Measurements from ENCODE around the gene UBE2J2. TPM values are rescaled to one million over a fixed set of nuclear protein-coding genes. Genes with fewer than 3 reads are reported as not detected.

The UBE2J2 gene
- total and polyA plus RNA-seq, 7 experiments from 2014 or later, result 62.3 to 92.2 (median 84.1) TPM

DNA sequence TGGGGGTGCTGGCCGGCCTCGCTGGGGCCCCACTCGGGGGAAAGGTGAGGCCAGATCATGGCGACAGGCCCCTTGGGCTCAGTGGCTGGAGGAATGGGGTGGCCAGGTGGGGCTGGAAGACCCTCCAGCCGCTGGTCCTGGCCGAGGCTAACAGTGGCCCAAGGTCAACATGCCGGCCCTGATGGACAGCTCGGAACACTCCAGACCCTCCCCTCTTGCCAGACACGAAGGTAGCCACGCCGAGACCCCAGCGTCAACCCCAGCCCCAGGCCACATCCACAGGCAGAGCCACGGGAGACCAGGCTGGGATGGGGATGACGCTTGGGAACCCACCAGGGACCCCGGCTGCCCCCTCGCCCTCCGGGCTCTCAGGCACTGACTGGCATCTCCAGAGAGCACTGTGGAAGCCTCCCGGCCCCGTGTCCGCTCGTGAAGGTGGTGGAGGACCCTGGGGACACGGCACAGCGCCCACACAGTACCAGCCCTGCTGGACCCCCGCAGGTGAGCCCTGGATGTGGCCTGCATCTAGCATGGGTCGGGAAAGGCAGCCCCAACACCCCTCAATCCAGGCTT lies 26.2 kb downstream of the UBE2J2 start:
- Histone ChIP-seq H3K36me3 (ENCODE audit: control insufficient read depth in 2 of 3, insufficient read depth in 3 of 3, low read length in 3 of 3) (no peaks in the 10 kb centered on the region), H3K27ac (ENCODE audit: low read depth, low read length) (no peak overlapping the region), H3K27me3 (ENCODE audit: control insufficient read depth in 2 of 2, insufficient read depth in 2 of 2, low read length in 2 of 2) (no peaks in the 10 kb centered on the region), H3K9me3 (ENCODE audit: control insufficient read depth in 2 of 3, low read length in 3 of 3) (no peaks in the 10 kb centered on the region), H3K4me1 (ENCODE audit: control insufficient read depth in 2 of 2, insufficient read depth in 2 of 2, low read length in 2 of 2) (peaks cover 10 to 12% of the 10 kb centered on the region in 2 donors), H3K4me3 (ENCODE audit: low read length) (no peak overlapping the region)
- no peak for DNase-seq
- peaks cover 0 to 4% (median 0%) of the 10 kb centered on the region in 5 donors for H3K27me3 Mint-ChIP-seq
- no peak overlapping the region for H3K27ac Mint-ChIP-seq
- CTCF ChIA-PET, result no interaction called here
- POLR2A ChIA-PET, result interaction anchor here (0.6 to 1.3 kb wide), 2 partner anchors 16 to 29 kb away, joined by 4 to 5 read pairs; no protein-coding TSS in a partner anchor
- ATAC-seq, result no peak
- H3K9me3 Mint-ChIP-seq, result no peaks in the 10 kb centered on the region
- peaks cover 0 to 21% (median 11%) of the 10 kb centered on the region in 7 donors for H3K4me1 Mint-ChIP-seq
- intact Hi-C loops (cut with micrococcal nuclease), result no loop called here
- H3K4me3 Mint-ChIP-seq, result no peak overlapping the region
- no peaks in the 10 kb centered on the region for H3K36me3 Mint-ChIP-seq

DNA sequence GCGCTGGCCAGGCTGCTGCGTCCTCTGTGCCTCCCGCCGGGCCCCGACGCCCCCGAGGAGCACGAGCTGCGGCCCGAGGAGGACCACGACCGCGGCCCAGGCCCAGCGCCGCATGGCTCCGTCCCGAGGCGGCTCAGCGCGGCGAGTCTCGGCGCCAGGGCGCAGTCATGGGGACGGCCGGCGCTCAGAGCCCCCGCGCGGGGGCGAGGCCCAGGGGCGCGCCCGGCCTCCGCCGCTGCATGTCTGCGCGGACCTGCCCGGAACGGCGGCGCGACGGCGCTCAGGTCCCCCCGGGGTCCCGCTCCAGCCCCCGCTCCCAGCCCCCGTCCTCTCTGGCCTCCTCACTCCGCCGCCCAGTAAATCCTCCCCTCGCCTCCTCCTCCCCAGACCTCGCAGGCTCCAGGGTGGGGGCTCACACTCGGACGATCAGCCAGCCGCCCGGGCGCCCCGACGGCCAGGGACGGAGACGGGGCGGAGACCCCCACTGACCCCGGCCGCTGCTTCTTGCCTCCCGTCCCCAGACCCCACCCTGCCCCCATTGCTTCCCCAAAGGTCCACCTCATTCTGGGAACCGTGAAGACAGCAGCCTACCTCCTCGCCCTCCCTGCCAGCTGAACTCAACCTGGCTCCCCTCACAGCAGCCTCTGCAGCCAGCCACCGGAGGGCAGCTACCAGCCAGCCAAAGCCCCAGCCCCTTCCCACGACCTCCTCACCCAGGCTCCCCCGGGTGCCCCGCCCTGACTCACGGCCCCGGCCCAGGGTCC lies 26.9 kb downstream of the UBE2J2 start, which contains the start of gene C1QTNF12:
TSS of gene C1QTNF12 (minus strand) at position 146 of the 764 bp plus-strand sequence. CDS start at position 114, 32 bp downstream.
- H3K27ac Mint-ChIP-seq, result no peak within 1 kb of the TSS
- Histone ChIP-seq H3K27ac (ENCODE audit: low read depth, low read length) (no peak within 1 kb of the TSS), H3K4me1 (ENCODE audit: control insufficient read depth in 2 of 2, insufficient read depth in 2 of 2, low read length in 2 of 2) (peaks cover 10 to 12% of the 10 kb centered on the region in 2 donors), H3K36me3 (ENCODE audit: control insufficient read depth in 2 of 3, insufficient read depth in 3 of 3, low read length in 3 of 3) (no peaks in the 10 kb centered on the region), H3K9me3 (ENCODE audit: control insufficient read depth in 2 of 3, low read length in 3 of 3) (no peaks in the 10 kb centered on the region), H3K4me3 (ENCODE audit: low read length) (no peak within 1 kb of the TSS), H3K27me3 (ENCODE audit: control insufficient read depth in 2 of 2, insufficient read depth in 2 of 2, low read length in 2 of 2) (no peaks in the 10 kb centered on the region)
- H3K27me3 Mint-ChIP-seq, result peaks cover 0 to 4% (median 0%) of the 10 kb centered on the region in 5 donors
- ChIA-PET POLR2A (interaction anchor here (0.6 to 1.3 kb wide), 2 partner anchors 16 to 30 kb away, joined by 4 to 5 read pairs; no protein-coding TSS in a partner anchor), CTCF (no interaction called here)
- no peaks in the 10 kb centered on the region for H3K36me3 Mint-ChIP-seq
- H3K4me1 Mint-ChIP-seq, result peaks cover 0 to 17% (median 11%) of the 10 kb centered on the region in 7 donors
- ATAC-seq, result no peak
- H3K4me3 Mint-ChIP-seq, result peak within 1 kb of the TSS in 1 of 10 donors; percentile 25
- no peak for DNase-seq
- intact Hi-C loops (cut with micrococcal nuclease), result no loop called here
- no peaks in the 10 kb centered on the region for H3K9me3 Mint-ChIP-seq

DNA sequence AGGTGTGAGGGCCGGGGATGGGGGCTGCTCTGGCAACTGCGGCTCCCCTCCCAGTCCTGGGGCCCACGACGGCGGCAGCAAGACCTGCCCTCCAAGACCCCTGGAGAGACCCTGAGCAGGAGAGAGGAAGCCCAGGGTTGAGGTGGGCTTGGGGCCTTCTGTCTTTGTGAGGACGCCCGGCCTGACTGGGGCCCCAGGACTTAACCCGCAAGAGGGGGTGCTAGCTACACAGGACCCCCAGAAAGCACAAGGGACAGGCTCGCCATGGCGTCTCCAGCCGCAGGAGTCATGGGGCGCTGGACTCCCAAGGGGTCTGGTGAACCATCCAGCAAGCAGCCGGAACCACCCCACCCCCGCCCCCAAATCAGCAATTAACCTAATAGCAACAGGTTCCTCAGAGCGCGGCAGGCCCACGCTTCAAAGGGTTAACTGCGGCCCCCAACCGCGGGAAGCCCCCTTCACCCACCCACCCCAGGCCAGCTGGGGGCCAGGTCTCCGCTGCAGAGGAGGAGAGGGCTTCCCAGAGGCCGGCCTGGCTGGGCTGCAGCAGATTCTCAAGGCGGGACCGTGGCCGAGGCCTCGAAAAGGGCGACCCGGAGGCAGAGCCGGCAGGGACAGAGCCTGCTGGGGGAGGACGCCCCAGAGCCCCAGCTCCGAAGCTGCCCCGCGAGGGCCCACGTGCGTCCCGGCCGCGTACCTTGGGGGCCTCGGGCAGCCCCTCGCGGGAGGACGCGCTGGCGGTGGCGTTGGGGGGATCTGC lies 27.7 kb downstream of the UBE2J2 start:
- DNase-seq (no peak), ATAC-seq (no peak)
- Histone ChIP-seq H3K9me3 (ENCODE audit: control insufficient read depth in 2 of 3, low read length in 3 of 3) (no peaks in the 10 kb centered on the region), H3K27me3 (ENCODE audit: control insufficient read depth in 2 of 2, insufficient read depth in 2 of 2, low read length in 2 of 2) (no peaks in the 10 kb centered on the region), H3K27ac (ENCODE audit: low read depth, low read length) (no peak overlapping the region), H3K4me1 (ENCODE audit: control insufficient read depth in 2 of 2, insufficient read depth in 2 of 2, low read length in 2 of 2) (peaks cover 6% of the 10 kb centered on the region in 2 donors), H3K36me3 (ENCODE audit: control insufficient read depth in 2 of 3, insufficient read depth in 3 of 3, low read length in 3 of 3) (no peaks in the 10 kb centered on the region), H3K4me3 (ENCODE audit: low read length) (no peak overlapping the region)
- ChIA-PET POLR2A (no interaction called here), CTCF (no interaction called here)
- Mint-ChIP-seq H3K4me3 (peak overlapping the region in 1 of 10 donors; percentile 25), H3K27me3 (peaks cover 0 to 4% (median 0%) of the 10 kb centered on the region in 5 donors), H3K4me1 (peaks cover 0 to 15% (median 8%) of the 10 kb centered on the region in 7 donors), H3K27ac (no peak overlapping the region), H3K36me3 (no peaks in the 10 kb centered on the region), H3K9me3 (no peaks in the 10 kb centered on the region)
- intact Hi-C loops (cut with micrococcal nuclease), result no loop called here

DNA sequence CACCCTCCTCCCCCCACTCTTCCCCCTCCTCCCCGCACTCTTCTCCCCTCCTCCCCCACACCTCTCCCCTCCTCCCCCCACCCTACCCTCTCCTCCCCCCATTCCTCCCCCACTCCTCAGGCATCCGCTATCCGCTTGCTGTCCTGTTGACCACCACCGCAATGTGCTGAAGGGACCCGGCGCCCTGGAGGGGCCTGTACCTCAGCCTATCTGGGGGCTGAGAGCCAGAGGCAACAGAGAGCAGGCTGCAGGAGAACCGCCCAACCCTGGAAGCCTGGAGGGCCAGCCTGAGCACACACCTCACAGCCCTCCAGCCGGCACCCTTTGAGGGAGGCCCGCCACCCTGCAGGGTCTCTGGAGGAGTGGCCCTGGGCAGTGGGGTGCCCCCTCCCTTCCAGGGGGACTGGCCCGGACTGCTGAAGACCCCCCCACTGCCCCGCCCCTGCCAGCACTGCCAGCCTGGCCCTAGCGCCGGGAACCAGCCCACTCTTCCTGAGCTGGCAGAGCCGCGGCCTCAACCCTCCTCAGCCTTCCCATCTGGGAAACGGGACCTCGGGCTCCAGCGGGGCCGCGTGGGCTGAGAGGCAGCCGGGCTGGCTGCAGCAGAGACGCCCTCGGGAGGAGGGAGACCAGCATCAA lies 28.4 kb downstream of the UBE2J2 start:
- H3K9me3 ChIP-seq (ENCODE audit: control insufficient read depth in 2 of 3, low read length in 3 of 3), result no peaks in the 10 kb centered on the region
- H3K27me3 ChIP-seq (ENCODE audit: control insufficient read depth in 2 of 2, insufficient read depth in 2 of 2, low read length in 2 of 2), result no peaks in the 10 kb centered on the region
- DNase-seq (no peak), ATAC-seq (no peak)
- POLR2A ChIA-PET, result no interaction called here
- Mint-ChIP-seq H3K9me3 (no peaks in the 10 kb centered on the region), H3K36me3 (no peaks in the 10 kb centered on the region), H3K27me3 (peaks cover 0 to 4% (median 0%) of the 10 kb centered on the region in 5 donors), H3K27ac (no peak overlapping the region), H3K4me3 (no peak overlapping the region), H3K4me1 (peaks cover 0 to 8% (median 2%) of the 10 kb centered on the region in 7 donors)
- H3K4me1 ChIP-seq (ENCODE audit: control insufficient read depth in 2 of 2, insufficient read depth in 2 of 2, low read length in 2 of 2), result no peaks in the 10 kb centered on the region
- CTCF ChIA-PET, result no interaction called here
- no peaks in the 10 kb centered on the region for H3K36me3 ChIP-seq (ENCODE audit: control insufficient read depth in 2 of 3, insufficient read depth in 3 of 3, low read length in 3 of 3)
- H3K4me3 ChIP-seq (ENCODE audit: low read length), result no peak overlapping the region
- no peak overlapping the region for H3K27ac ChIP-seq (ENCODE audit: low read depth, low read length)
- intact Hi-C loops (cut with micrococcal nuclease), result no loop called here

DNA sequence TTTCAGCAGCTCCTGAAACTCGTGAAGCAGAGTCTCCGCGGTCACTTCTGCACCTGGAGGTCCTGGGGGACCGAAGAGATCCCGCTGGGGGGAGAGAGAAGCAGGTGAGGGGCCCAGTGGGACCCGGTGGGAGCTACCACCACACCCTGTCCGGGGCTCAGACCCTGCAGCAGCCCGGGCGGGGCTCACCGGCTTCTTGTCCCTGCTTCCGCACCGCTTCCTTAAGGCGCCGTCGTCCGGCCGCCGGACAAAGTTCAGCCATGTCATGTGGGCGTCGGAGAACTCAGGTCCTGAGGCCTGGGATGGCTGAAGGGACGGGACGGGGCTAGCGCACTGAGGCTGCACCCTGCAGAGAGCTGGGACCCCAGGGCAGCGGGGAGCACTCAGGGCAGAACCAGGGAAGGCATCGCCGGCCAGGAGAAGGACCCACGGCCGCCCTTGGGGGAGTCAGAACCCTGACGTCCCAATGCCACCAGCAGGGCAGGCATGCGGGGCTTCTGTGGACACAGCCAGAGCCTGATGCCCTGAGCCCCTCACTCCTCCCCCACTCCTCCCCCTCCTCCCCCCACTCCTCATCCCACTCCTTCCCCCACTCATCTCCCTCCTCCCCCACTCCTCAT lies 29.4 kb downstream of the UBE2J2 start:
- no peaks in the 10 kb centered on the region for H3K4me1 Mint-ChIP-seq
- ChIA-PET POLR2A (no interaction called here), CTCF (no interaction called here)
- H3K36me3 Mint-ChIP-seq, result no peaks in the 10 kb centered on the region
- Histone ChIP-seq H3K27me3 (ENCODE audit: control insufficient read depth in 2 of 2, insufficient read depth in 2 of 2, low read length in 2 of 2) (no peaks in the 10 kb centered on the region), H3K27ac (ENCODE audit: low read depth, low read length) (no peak overlapping the region), H3K4me1 (ENCODE audit: control insufficient read depth in 2 of 2, insufficient read depth in 2 of 2, low read length in 2 of 2) (no peaks in the 10 kb centered on the region), H3K4me3 (ENCODE audit: low read length) (no peak overlapping the region), H3K9me3 (ENCODE audit: control insufficient read depth in 2 of 3, low read length in 3 of 3) (no peaks in the 10 kb centered on the region), H3K36me3 (ENCODE audit: control insufficient read depth in 2 of 3, insufficient read depth in 3 of 3, low read length in 3 of 3) (no peaks in the 10 kb centered on the region)
- intact Hi-C loops (cut with micrococcal nuclease), result no loop called here
- ATAC-seq (no peak), DNase-seq (no peak)
- H3K9me3 Mint-ChIP-seq, result no peaks in the 10 kb centered on the region
- no peak overlapping the region for H3K4me3 Mint-ChIP-seq
- H3K27me3 Mint-ChIP-seq, result peaks cover 0 to 4% (median 0%) of the 10 kb centered on the region in 5 donors
- no peak overlapping the region for H3K27ac Mint-ChIP-seq

DNA sequence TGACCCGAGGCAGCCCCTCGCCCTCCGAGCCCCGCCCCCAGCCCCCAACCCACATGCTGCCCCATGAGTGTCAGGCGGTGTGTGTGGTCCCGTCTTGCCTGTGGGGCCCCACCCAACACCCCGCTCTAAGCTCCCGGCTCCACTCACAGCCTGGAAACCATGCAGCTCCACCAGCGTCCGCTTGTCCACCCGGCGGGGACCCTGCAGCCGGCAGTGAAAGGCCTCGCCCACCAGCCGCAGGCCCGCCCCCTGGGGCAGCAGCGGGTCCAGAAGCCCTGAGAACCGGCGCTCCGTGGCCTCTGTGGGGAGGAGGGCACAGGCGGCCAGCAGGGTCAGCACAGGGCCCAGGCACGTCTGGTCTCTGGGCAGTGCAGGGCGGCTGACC lies 29.9 kb downstream of the UBE2J2 start:
- ATAC-seq (peak; percentile 1), DNase-seq (no peak)
- no peaks in the 10 kb centered on the region for H3K4me1 ChIP-seq (ENCODE audit: control insufficient read depth in 2 of 2, insufficient read depth in 2 of 2, low read length in 2 of 2)
- no peaks in the 10 kb centered on the region for H3K9me3 Mint-ChIP-seq
- no peaks in the 10 kb centered on the region for H3K9me3 ChIP-seq (ENCODE audit: control insufficient read depth in 2 of 3, low read length in 3 of 3)
- H3K4me3 ChIP-seq (ENCODE audit: low read length), result no peak overlapping the region
- no peak overlapping the region for H3K27ac Mint-ChIP-seq
- no peaks in the 10 kb centered on the region for H3K36me3 Mint-ChIP-seq
- intact Hi-C loops (cut with micrococcal nuclease), result no loop called here
- no peaks in the 10 kb centered on the region for H3K27me3 ChIP-seq (ENCODE audit: control insufficient read depth in 2 of 2, insufficient read depth in 2 of 2, low read length in 2 of 2)
- H3K27ac ChIP-seq (ENCODE audit: low read depth, low read length), result no peak overlapping the region
- ChIA-PET POLR2A (no interaction called here), CTCF (no interaction called here)
- H3K36me3 ChIP-seq (ENCODE audit: control insufficient read depth in 2 of 3, insufficient read depth in 3 of 3, low read length in 3 of 3), result no peaks in the 10 kb centered on the region
- H3K4me1 Mint-ChIP-seq, result no peaks in the 10 kb centered on the region
- H3K4me3 Mint-ChIP-seq, result no peak overlapping the region
- peaks cover 0 to 4% (median 0%) of the 10 kb centered on the region in 5 donors for H3K27me3 Mint-ChIP-seq

Measured in naive thymus-derived CD4-positive, alpha-beta T cell (primary cell).